ENCODE measurements around the gene CCDC85A. TPM values are rescaled to one million over a fixed set of nuclear protein-coding genes. Genes with fewer than 3 reads are reported as not detected.

The CCDC85A gene
- total RNA-seq, 1 experiment from 2014 or later = not detected

DNA sequence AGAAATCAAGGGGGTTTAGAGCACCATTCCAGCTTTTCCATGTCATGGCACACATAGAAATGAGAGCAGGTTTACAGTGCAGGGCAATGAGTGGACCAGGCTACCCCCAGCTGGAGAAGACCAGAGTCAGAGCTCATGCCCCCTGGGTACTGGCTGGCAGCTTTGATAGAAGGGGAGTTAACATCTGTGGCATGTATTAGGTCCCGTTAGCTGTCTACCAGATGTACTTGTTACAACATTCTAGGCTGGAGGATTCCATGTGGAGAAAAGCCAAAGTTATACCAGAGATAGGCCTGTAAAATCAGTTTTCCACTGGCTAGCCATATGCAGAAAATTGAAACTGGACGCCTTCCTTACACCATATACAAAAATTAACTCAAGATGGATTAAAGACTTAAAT is 109.2 kb downstream of the CCDC85A start:
- Histone ChIP-seq H3K4me1 (no peaks in the 10 kb centered on the region), H3K36me3 (ENCODE audit: control insufficient read depth, insufficient read depth, low read length) (no peaks in the 10 kb centered on the region), H3K9me3 (no peaks in the 10 kb centered on the region), H3K4me3 (ENCODE audit: low read depth, low read length) (no peak overlapping the region), H3K27me3 (replicated peaks; ENCODE audit: control insufficient read depth, insufficient read depth, low read length) (no peaks in the 10 kb centered on the region)
- intact Hi-C loops (cut with micrococcal nuclease; ENCODE audit: unreplicated experiment) = no loop called here
- H3K9me3 Mint-ChIP-seq (ENCODE audit: unreplicated experiment) = no peaks in the 10 kb centered on the region
- H3K4me3 Mint-ChIP-seq (ENCODE audit: unreplicated experiment) = no peak overlapping the region
- no peaks in the 10 kb centered on the region for H3K36me3 Mint-ChIP-seq (ENCODE audit: insufficient read depth, unreplicated experiment)
- CTCF ChIA-PET = no interaction called here
- H3K27me3 Mint-ChIP-seq (ENCODE audit: insufficient read depth, unreplicated experiment) = peaks cover 8% of the 10 kb centered on the region
- TF ChIP-seq, protein P1, sequence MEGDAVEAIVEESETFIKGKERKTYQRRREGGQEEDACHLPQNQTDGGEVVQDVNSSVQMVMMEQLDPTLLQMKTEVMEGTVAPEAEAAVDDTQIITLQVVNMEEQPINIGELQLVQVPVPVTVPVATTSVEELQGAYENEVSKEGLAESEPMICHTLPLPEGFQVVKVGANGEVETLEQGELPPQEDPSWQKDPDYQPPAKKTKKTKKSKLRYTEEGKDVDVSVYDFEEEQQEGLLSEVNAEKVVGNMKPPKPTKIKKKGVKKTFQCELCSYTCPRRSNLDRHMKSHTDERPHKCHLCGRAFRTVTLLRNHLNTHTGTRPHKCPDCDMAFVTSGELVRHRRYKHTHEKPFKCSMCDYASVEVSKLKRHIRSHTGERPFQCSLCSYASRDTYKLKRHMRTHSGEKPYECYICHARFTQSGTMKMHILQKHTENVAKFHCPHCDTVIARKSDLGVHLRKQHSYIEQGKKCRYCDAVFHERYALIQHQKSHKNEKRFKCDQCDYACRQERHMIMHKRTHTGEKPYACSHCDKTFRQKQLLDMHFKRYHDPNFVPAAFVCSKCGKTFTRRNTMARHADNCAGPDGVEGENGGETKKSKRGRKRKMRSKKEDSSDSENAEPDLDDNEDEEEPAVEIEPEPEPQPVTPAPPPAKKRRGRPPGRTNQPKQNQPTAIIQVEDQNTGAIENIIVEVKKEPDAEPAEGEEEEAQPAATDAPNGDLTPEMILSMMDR (IDR thresholded peaks at IDR 0.05; ENCODE audit: insufficient read depth in 1 of 2, low read depth in 1 of 2, low read length in 1 of 2, severe bottlenecking in 1 of 2, unreplicated experiment in 1 of 2) = no peak
- DNase-seq = no peak
- H3K27ac Mint-ChIP-seq (ENCODE audit: unreplicated experiment) = no peak overlapping the region
- peaks cover 5% of the 10 kb centered on the region for H3K4me1 Mint-ChIP-seq (ENCODE audit: low read depth, unreplicated experiment)
- BruUV-seq (replicated peaks) = no TSS peak
- POLR2A ChIA-PET = no interaction called here

DNA sequence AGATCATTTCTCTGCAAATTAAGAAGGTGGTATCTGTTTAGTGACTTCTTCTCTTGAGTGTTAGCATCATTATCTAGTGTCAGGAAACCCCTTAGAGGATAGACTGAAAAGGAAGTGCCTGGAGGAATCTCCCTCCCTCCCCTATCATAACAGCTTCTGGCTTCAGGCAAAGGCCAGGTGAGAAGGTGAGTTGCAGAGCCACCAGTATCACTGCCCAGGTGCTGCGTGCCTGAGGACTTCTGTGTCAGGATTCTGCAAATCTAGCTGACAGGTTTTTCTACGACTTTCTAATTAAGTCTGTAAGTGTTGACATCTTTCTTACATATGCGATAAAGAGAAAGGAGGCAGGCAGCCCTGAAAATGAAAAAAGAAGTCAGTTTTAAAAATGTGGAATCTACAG is 111.9 kb downstream of the CCDC85A start:
- H3K27me3 Mint-ChIP-seq (ENCODE audit: insufficient read depth, unreplicated experiment) = peaks cover 8% of the 10 kb centered on the region
- H3K9me3 Mint-ChIP-seq (ENCODE audit: unreplicated experiment) = no peaks in the 10 kb centered on the region
- H3K4me3 Mint-ChIP-seq (ENCODE audit: unreplicated experiment) = no peak overlapping the region
- H3K27ac Mint-ChIP-seq (ENCODE audit: unreplicated experiment) = no peak overlapping the region
- no peak for DNase-seq
- TF ChIP-seq, protein P1 (IDR thresholded peaks at IDR 0.05; ENCODE audit: insufficient read depth in 1 of 2, low read depth in 1 of 2, low read length in 1 of 2, severe bottlenecking in 1 of 2, unreplicated experiment in 1 of 2) = no peak
- ChIA-PET POLR2A (no interaction called here), CTCF (no interaction called here)
- Histone ChIP-seq H3K36me3 (ENCODE audit: control insufficient read depth, insufficient read depth, low read length) (no peaks in the 10 kb centered on the region), H3K27me3 (replicated peaks; ENCODE audit: control insufficient read depth, insufficient read depth, low read length) (no peaks in the 10 kb centered on the region), H3K4me1 (no peaks in the 10 kb centered on the region), H3K4me3 (ENCODE audit: low read depth, low read length) (no peak overlapping the region), H3K9me3 (no peaks in the 10 kb centered on the region)
- no peaks in the 10 kb centered on the region for H3K4me1 Mint-ChIP-seq (ENCODE audit: low read depth, unreplicated experiment)
- no peaks in the 10 kb centered on the region for H3K36me3 Mint-ChIP-seq (ENCODE audit: insufficient read depth, unreplicated experiment)
- intact Hi-C loops (cut with micrococcal nuclease; ENCODE audit: unreplicated experiment) = no loop called here
- no TSS peak for BruUV-seq (replicated peaks)

DNA sequence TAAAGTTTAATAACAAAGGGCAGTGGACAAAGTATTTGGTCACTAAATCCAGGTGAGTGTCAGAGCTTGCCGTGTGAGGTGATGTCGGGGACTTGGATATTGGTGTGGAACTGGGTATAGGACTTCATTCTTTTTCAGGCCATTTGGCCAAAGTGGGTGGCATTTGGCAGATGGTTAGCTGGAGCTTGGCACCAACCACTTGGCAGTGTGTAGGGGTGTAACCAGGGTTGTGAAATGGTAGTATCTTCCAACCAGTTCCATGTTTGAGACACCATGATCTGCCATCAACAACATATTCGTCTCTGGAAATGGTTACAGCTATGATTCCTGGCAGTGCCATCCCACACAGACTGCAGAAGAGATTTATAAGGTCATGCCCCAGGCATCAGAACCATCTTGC is 113.9 kb downstream of the CCDC85A start:
- no TSS peak for BruUV-seq (replicated peaks)

More for the DNA sequence above, 113.9 kb downstream of the CCDC85A start:
- TF ChIP-seq, protein P1 (IDR thresholded peaks at IDR 0.05; ENCODE audit: insufficient read depth in 1 of 2, low read depth in 1 of 2, low read length in 1 of 2, severe bottlenecking in 1 of 2, unreplicated experiment in 1 of 2) = no peak
- intact Hi-C loops (cut with micrococcal nuclease; ENCODE audit: unreplicated experiment) = no loop called here
- Mint-ChIP-seq H3K9me3 (ENCODE audit: unreplicated experiment) (no peaks in the 10 kb centered on the region), H3K4me3 (ENCODE audit: unreplicated experiment) (no peak overlapping the region), H3K36me3 (ENCODE audit: insufficient read depth, unreplicated experiment) (no peaks in the 10 kb centered on the region), H3K27me3 (ENCODE audit: insufficient read depth, unreplicated experiment) (peaks cover 8% of the 10 kb centered on the region), H3K27ac (ENCODE audit: unreplicated experiment) (no peak overlapping the region), H3K4me1 (ENCODE audit: low read depth, unreplicated experiment) (no peaks in the 10 kb centered on the region)
- H3K9me3 ChIP-seq = no peaks in the 10 kb centered on the region
- no peaks in the 10 kb centered on the region for H3K4me1 ChIP-seq
- H3K36me3 ChIP-seq (ENCODE audit: control insufficient read depth, insufficient read depth, low read length) = no peaks in the 10 kb centered on the region
- H3K4me3 ChIP-seq (ENCODE audit: low read depth, low read length) = no peak overlapping the region
- no peaks in the 10 kb centered on the region for H3K27me3 ChIP-seq (replicated peaks; ENCODE audit: control insufficient read depth, insufficient read depth, low read length)
- no peak for DNase-seq
- ChIA-PET CTCF (no interaction called here), POLR2A (no interaction called here)
